GOT3 (cell line): Measurements from ENCODE around the gene PELI2.
"Not testable (repeated sequence)": the region's sequence is repeated elsewhere in the genome, so short reads cannot be mapped to it uniquely, and the experiment has no call there.

Experiments
- DNase-seq: peaks from one replicate; lab custom pipeline; 2025; ENCODE audit warnings: mixed read lengths; lab: John Stamatoyannopoulos, UW

Gene PELI2

DNA sequence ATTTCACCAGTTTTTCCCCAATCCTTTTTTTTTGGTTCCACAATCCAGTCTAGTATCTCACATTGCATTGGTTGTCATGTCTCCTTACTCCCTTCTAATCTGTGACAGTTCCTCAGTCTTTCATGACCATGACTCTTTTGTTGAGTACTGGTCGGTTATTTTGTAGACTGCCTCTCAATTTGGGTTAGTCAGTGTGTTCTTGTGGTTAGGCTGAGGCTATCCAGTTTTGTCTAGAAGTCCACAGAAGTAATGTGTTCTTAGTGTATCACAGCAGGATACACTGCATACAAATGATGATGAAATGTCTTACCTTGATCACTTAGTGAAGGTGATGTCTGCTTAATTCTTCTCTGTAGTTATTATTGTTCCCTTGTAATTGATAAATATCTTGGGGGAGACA, 24.8 kb downstream of the PELI2 start:
- DNase-seq, result no peak

DNA sequence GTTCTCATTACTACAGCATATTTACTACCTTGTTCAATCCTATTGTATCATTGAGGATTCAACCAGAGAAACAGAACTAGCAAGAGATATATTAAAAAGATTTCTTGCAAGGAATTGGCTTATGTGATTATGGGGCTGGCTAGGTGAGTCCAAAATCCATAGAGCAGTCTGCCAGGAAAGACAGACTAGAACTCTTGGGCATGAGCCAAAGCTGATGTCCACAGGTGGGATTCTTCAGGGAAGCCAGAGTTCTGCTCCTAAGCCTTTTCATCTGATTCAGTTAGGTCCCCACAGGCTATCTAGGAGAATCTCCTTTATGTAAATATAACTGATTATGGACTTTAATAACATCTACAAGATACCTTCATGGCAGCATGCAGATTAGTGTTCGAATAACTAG, 26.0 kb downstream of the PELI2 start:
- no peak for DNase-seq

DNA sequence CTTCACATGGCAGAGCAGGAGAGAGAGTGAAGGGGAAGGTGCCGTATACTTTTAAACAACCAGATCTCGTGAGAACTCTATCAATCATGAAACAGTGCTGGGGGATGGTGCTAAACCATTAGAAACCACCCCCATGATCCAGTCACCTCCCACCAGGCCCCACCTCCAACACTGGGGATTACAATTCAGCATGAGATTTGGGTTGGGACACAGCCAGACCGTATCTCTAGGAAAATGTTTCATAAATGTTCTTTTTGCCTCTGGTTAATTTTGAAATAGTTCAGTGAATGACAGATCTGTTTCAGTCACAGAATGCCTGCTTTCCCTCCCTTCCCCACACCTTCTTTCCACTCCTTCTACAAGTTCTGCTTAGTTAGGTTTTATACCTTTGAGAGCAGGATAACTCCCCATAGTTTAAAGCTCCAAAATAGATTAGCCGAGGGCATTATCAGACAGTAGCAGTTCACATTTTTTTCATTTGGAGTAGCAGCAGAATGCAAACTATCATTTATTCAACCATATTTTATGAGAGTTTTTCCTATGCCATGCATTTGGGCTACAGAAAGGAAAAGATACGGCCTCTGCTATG, 27.1 kb downstream of the PELI2 start:
- no peak for DNase-seq

DNA sequence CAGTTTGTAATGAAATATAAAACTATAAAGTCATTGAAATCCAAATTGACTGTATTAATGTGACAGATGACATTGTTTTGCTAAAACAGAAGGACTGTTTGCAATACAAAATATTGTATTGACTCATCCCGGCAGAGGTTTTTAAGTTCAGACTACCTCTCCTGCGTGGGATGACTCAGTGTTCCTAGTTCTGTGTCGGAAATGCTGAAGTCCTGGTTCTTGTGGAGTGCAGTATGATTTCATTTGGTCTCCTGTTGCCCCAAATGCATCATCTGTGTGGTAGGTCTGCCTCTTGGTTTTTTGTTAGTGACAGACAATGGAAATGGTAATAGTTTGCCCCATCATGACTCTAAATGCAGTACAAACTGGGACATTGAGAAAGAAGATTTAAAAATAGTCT, 27.8 kb downstream of the PELI2 start:
- DNase-seq, result no peak

DNA sequence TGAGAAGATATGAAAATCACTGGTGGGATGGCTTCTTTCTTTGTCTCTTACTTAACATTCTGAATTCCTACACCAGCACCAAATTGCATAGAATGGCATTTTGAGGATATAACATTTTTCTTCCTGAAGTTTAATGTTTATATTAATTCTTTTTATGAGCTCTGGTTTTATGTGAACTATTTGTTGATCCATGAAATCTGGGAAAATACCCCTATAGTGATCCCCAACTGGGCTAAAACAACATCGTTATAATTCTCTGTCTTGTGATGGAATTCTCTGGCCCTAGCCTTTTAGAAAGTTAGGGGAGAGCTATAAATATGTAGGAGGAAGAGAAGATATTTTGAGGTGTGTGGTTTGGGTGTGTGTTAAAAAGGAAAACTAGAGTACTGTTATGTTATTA, 29.2 kb downstream of the PELI2 start:
- DNase-seq, result no peak

DNA sequence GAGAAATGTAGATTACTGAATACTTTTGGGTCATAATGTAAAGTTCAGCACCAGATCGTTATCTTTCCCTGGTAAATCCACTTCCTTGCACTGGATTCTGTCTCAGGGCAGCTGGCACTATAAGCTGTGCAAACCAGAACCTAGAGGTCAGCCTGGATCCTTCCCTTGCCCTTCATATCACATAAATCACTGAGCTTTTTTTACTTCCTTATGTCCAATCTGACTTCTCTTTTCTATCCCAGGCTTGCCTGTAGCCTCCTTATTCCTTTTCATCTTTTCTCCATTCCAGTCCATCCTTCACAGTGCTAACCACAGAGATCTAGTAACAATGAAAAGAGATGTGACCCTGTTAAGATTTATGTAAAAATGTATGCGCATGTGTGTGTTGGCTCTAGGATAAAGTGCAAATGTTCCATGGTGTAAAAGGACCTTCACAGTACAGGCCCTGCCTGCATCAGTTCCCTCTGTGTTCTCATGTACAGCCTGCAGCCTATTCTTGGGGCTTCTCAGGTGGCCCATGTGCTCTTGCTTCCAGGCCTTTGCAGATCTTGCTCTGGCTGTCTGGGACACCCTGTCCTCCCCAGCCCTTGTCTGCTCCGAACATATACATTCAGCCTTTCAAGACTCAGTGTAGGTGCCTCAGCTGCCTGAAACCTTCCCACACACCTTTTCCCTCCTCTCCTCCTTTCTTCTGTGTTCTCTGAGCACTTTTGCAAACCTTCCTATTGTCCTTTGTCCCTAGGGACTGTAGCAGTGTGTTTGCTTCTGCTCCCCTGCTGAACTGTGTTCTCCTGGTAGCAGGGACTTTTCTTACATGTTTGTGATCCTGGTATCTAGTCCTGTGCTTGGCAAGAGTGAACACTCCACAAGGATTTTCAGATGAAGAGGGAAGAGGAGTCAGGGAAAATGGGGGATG, 30.0 kb downstream of the PELI2 start:
- no peak for DNase-seq

DNA sequence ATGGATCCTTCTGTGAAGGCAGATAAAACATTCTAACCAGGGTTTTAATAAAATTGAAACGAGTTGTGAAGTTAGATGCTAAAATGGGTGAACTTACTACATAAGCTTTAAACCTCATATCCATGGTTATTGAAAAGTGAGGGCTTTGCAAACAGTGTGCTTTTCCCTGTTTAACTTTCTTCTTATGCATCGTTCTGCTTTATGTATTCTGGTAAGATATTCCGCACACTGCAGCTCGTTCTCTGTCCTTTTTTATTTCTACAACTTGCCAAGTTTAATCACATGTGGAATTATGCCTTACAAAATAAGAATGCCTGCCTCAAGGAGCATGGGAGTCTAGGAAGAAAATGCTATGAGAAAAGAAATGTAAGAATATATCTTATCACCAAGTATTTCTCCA, 30.9 kb downstream of the PELI2 start:
- DNase-seq, result no peak

DNA sequence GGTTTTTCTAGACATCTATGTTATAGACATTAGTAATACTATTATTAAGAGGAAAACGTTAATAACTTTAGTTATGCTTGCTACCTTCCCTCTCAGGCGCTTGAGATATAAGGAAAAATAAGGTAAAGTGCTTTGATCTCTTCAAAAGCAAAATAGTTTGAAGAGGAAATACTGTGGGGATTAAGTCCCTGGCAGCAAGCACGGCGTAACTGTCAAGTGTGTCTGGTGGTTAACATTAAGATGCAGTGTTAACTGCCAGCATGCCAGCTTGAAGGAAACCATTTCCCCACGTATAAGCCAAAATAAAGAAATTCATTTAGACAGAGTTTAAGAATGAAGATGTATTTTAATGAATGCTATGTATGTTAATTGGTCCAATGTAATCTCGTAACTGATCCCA, 31.8 kb downstream of the PELI2 start:
- DNase-seq, result no peak

DNA sequence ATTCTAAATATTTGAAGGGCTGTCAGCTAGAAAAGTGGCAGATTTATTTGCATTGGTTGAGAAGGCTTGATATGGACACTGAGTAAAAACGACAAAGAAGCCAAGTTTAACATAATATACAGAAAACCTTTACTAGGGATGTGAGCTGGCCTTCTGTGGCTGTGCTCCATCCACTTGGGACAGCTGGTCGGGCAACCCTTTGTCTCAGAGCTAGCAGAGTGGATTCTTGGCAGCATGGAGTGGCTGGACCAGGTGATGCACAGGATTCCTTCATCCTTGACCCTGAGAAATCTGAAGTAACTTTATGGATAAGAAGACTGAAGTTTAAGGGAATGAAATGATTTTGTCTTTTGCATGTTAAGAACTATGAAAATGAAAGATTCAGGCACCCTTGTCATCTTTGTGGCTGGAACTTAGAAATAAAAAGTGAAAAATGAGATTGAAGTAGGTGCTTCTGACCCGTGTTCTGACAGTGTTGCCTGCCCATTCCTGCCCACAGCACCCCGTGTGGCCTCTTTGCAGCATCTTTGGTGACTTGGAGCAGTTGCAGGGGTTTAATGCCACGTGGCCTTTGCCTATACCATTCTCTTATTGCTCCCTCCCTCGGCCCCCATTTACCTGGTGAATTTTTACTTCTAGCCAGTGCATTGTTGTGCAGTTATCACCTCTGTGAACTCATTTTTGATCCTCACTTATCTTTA, 32.6 kb downstream of the PELI2 start:
- DNase-seq, result no peak

DNA sequence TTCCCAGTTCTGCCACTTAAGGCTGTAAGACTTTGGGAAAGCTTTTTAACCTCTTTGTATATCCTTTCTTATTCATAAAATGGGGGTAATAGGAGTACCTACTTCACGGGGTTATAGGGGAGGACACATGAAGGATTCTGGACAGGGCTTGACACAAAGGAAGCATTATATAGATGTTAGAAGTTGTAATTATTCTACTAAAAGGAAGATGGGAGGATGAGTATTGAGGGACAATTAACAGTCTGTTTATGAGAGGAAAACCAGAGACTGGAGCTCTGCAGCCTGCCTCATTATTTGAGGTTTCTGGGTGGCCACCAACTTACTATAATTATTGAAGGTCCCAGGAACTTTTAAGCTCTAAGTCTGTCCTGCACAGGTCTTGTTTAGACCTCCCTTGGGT, 34.0 kb downstream of the PELI2 start:
- no peak for DNase-seq

DNA sequence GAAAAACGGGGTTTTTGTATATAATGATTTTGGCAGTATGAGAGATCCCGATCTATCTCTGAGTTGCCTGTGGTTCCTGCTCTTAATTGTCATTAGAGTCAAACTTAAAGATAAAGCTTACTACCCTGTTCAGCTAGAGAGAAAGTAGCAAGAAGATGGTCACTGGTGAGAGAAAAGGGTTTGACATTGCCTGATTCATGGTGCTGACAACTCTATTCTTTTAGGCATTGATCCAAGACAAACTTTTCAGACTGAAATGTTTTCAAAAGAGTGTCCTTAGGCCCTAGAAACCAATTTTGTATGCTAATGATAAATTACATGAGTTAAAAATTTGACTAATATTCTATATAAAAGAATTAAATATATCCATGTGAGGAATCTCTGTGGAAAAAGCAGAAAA, 35.1 kb downstream of the PELI2 start:
- no peak for DNase-seq

DNA sequence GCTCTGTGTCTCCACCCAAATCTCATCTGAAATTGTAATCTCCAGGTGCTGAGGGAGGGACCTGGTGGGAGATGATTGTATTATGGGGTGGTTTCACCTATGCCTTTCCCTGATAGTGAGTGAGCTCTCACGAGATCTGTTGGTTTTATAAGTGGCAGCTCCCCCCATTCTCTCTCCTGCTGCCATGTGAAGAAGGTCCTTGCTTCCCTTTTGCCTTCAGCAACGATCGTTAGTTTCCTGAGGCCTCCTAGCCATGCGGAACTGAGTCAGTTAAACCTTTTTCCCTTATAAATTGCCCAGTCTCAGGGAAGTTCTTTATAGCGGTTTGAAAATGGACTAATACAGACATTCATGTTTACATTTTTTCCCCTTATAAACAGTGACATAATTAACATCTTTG, 36.1 kb downstream of the PELI2 start:
- no peak for DNase-seq

DNA sequence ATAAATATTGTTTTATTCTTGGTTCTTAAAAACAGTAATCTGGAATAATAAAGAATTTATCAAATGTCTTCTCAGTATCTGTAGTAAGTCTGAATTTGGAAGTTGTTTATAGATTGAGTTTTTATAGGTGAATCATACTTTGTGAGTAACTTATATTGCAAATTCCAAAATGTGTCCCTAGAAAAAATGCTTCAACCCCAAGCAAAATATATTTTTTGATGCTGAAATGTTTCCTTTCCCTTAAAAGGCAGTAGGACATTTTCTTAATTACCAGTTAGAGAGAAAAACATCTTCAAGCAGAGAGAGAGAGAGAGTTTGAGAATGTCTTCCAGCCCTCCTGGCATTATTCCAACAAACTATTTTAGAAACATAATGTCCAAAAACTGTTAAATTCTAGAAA, 37.9 kb downstream of the PELI2 start:
- no peak for DNase-seq

DNA sequence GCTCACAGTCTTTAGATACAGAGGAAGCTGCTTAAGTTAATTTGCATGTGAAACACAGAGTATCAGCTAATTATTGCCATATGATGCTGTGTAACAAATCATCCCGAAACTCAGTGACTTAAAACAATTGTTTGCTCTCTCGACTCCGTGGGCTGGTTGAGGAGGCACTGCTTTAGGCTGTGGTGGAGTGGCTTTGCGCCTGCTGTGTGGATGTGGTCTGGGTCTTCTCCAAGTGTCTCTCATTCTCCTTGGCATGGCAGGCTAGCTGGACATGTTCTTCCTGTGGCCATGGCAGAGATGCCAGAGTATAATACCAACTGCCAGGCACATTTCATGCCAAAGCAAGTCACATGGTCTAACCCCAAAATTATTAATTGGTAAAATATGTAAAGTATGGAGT, 40.9 kb downstream of the PELI2 start:
- no peak for DNase-seq

DNA sequence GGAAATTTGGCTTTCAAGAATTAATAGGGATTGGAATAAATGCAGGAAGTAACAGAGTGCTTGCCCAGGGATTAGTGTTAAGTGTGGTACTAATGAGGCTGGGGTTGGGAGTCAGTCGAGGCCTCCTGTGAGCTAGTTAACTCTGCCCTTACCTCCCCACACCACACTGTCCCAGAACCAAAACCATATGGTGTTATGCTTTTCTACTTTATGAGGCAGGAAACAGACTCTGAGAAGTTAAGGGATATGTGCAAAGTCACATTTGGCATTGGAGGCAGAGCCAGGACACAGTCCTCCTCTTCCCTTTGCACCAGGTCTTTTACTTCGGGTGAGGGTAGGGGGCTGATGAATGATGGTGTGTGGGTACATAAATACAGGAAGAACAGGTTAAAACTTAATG, 41.9 kb downstream of the PELI2 start:
- DNase-seq, result no peak

DNA sequence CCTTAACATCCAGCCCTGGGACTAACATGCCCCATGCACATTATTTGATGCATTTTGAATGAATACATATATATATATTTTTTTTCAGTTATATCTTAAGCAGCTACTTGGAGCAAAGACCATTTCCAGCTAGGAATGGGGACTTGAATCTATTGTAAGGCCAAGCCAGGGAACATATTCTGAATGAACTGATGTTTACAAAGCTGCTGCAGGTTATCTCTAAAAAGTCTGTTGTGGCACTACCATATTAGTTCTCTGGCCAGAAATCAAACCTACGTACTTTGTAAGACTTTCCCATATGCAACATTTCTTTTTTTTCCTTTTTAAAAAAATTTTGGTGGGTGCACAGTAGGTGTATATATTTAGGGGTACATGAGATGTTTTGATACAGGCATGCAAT, 43.4 kb downstream of the PELI2 start:
- no peak for DNase-seq

DNA sequence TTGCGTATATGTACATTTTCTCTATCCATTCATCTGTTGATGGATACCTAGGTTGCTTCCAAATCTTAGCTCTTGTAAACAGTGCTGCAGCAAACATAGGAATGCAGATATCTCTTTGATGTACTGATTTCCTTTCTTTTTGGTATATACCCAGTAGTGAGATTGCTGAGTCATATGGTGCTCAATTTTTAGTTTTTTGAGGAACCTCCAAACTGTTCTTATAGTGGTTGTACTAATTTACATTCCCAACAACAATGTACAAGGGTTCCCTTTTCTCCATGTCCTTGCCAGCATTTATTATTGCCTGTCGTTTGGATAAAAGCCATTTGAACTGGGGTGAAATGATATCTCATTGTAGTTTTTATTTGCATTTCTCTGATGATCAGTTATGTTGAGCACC, 44.3 kb downstream of the PELI2 start:
- no peak for DNase-seq

DNA sequence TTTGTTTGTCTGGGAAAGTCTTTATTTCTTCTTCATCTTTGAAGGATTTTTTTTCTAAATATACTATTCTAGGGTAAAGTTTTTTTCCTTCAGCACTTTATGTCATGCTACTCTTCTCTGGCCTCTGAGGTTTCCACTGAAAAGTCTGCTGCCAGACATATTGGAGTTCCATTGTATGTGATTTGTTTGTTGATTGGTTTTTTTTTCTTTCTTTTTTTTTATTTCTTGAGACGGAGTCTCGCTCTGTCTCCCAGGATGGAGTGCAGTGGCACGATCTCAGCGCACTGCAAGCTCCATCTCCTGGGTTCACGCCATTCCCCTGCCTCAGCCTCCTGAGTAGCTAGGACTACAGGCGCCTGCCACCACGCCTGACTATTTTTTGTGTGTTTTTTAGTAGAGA, 48.4 kb downstream of the PELI2 start:
- not testable (repeated sequence) for DNase-seq

DNA sequence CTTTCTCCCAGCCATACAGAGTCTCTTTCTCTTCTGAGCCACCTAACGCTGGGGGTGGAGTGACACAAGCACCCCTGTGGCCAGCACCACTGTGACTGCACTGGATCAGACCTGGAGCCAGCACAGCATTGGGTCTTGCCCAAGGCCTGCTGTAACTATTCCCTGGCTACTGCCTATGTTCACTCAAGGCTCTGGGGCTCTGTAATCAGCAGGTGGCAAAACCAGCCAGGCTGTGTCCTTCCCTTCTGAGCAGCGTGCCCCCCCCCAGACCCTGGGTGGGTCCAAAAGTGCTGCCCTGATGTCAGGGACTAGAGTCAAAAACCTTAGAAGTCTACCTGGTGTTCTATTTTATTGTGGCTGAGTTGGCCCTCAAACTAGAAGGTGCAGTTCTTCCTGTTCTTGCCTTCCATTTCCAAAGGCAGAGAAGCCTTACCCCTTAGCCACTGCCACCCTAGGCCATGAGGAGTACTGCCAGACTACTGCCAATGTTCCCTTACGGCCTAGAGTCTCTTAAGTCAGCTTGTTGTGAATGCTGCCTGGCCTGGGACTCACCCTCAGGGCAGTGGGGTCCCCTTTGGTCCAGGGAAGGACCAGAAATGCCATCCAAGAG, 49.9 kb downstream of the PELI2 start:
- DNase-seq, result no peak

DNA sequence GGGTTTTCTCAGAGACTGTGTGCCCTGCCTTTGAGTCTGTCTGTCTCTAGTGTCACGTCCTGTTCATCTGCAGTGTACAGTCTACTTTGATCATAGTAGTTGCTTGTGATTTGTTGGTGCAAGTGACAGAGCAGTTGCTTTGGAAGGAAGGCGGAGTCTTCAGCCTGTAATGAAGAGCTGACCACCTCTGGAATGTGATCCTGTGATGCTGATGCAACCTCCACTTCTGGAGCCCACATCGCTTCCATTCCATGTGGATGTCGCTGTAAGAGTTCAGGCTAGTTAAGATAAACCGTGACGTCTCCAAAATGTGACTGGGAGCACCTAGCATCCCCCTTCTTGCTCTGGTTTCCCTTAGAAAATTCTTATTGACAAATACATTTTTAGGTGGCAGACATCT, 51.8 kb downstream of the PELI2 start:
- no peak for DNase-seq

DNA sequence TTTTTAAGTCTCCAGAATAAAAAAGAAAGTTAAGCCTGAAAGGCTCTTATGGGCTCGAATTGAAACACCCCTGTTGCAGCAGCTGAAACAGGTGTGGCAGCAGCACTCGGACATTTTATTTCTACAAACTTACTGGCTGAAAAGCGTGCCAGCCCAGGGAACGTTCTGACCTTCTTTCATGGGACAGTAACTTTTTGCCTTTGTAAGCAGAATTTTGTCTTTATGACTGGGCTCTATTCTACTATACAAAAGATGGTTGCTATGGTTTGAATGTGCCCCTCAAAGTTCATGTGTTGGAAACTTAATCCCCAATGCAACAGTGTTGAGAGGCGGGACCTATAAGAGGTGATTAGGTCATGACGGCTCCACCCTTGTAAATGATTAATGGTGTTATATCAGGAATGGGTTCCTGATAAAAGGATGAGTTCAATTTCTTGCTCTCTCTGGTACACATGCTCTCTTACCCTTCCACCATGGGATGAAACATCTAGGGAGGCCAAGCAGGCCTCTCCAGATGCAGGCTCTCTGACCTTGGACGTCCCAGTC, 52.7 kb downstream of the PELI2 start:
- no peak for DNase-seq

DNA sequence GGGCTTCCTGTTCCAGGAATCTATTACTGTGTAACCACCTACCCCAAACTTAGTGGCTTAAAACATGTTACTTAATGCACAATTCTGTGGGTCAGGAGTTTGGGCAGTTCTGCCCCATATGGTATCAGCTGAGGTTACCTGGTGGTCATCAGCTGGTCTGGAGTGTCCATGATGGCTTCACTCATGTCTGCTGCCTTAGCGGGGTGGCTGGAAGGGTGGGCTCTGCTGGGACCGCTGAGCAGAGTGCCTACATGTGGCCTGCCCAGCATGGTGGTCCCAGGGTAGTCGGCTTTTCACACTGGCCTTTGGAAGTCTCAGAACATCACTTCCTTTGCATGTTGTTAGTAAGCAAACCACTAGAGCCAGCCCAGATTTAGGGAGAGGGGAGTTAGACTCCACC, 53.9 kb downstream of the PELI2 start:
- no peak for DNase-seq
